Measurements from ENCODE around the gene NFE2L2.

DNA sequence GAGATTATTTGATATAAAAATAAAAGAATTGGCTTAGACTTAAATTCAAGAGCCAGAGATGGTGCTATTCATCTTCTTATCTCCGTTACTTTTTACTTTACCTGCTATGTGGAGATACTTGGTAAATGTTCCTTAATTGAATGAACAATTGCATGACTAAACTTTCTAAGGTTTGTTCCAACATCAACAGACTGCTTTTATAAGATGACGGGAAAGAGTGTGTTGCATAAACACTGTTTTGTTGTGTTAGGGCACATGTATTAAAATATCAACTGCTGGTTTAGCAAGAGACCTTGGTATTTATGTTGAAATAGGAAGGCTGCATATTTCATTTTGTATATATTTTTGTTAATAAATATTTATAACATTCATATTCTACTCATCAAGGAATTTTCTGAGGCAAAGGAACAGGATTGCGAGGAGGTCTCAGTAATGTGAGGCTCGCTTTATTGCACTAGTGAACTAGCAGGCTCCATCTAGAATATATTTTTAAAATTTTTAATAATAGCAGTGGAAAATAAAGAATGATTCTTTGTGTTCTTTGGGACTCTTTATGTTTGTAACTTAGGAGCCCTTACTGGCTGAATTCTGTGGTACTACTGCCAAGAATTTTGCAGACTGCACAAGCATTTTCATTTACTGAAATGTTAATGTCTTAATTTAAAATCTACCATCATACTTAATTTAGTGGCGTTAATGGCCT is 10.7 kb upstream of the NFE2L2 start:
- TF ChIP-seq CTCF (IDR thresholded peaks at IDR 0.05; ENCODE audit: extremely low read depth in 1 of 2, insufficient read depth in 1 of 2, low read depth in 1 of 2, low read length in 2 of 2) (no peak), POLR2A (IDR thresholded peaks at IDR 0.05; ENCODE audit: low read depth, low read length) (no peak), MAX (IDR thresholded peaks at IDR 0.05; ENCODE audit: insufficient read depth, insufficient read length) (no peak), GATA2 (IDR thresholded peaks at IDR 0.05; ENCODE audit: insufficient read depth, insufficient read length, low read depth, low read length) (no peak), POLR2AphosphoS5 (IDR thresholded peaks at IDR 0.05; ENCODE audit: insufficient read depth, low read depth, low read length) (peak; percentile 39)
